Body of pancreas (tissue), 4 donors: ENCODE results near the gene TOR2A.

Source experiments
- POLR2A ChIP-seq, 3 donors: fragments of 450-650 bp; IDR thresholded peaks; one replicate each; pipeline ENCODE4 v1.6.1; 2016; ENCODE audit warnings: antibody characterized with exemption in 3 of 3, mild to moderate bottlenecking in 2 of 3
- TF ChIP-seq, protein P1 (sequence below), 7 experiments: fragments of 450-650 bp in 4 of 7; fragments of 200-600 bp in 3 of 7; sonication (generic) in 3 of 7; IDR thresholded peaks; one replicate each; pipeline ENCODE4 v1.5.1; 2016 to 2019; ENCODE audit warnings: antibody characterized with exemption in 7 of 7

DNA sequence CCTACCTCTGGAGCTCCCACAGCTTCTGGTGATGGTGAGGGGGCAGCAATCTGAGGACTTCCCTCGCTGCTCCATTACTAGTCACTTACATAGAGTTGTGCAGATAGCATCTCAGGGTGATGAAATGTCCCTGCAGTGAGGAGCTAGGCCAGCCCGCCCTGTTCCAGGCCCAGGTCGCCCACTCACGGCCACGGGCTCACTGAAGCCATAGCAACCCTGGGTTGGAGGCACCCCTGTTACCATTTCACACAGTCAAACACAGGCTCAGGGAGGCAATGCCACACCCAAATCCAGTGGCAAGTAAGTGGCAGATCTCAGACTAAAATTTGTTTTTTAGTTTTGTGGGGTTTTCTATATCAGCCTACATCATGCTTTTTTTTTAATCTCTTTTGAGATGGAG is 23.7 kb upstream of the TOR2A start:
- TF ChIP-seq, protein P1, sequence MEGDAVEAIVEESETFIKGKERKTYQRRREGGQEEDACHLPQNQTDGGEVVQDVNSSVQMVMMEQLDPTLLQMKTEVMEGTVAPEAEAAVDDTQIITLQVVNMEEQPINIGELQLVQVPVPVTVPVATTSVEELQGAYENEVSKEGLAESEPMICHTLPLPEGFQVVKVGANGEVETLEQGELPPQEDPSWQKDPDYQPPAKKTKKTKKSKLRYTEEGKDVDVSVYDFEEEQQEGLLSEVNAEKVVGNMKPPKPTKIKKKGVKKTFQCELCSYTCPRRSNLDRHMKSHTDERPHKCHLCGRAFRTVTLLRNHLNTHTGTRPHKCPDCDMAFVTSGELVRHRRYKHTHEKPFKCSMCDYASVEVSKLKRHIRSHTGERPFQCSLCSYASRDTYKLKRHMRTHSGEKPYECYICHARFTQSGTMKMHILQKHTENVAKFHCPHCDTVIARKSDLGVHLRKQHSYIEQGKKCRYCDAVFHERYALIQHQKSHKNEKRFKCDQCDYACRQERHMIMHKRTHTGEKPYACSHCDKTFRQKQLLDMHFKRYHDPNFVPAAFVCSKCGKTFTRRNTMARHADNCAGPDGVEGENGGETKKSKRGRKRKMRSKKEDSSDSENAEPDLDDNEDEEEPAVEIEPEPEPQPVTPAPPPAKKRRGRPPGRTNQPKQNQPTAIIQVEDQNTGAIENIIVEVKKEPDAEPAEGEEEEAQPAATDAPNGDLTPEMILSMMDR (IDR thresholded peaks at IDR 0.05), result no peak
- no peak for TF ChIP-seq POLR2A (IDR thresholded peaks at IDR 0.05)
